CD4-positive, alpha-beta T cell treated with Interleukin-2 at 100 ng/mL for 4 hours (primary cell): ENCODE measurements around the gene DMBX1.

Experiments
- DNase-seq: peaks from one replicate; pipeline ENCODE4 v3.0.0-alpha.2; 2020; ENCODE audit warnings: low spot score

The DMBX1 gene

DNA sequence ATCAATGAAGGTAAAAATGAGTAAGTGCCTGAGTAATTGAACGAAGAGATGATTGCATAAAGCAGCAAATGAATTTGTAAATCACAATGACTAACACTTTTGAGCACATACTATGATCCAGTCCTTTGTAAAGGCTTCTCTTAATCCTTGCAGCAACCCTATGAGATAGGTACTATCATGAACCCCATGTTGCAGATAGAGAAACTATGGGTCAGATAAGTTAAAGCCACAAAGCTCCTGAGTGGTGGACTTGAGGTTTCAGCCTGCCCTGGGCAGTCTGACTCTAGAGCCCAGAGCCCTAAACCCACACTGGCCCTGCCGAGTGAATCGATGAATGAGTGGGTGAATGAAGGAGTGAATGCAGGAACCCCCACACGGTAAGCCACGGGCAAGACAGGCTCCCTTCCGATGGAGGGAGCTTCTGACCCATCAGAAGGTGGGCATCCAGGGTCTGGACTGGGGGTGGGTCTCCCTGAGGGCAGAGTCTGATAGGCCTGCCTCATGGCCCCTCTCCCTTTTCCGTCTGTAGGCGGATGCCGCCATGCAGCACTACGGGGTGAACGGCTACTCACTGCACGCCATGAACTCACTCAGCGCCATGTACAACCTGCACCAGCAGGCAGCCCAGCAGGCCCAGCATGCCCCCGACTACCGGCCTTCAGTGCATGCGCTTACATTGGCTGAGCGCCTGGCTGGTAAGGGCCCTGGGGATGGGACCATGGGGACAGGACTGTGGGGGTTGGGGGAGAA lies 17.0 kb downstream of the DMBX1 start:
- no peak for DNase-seq

DNA sequence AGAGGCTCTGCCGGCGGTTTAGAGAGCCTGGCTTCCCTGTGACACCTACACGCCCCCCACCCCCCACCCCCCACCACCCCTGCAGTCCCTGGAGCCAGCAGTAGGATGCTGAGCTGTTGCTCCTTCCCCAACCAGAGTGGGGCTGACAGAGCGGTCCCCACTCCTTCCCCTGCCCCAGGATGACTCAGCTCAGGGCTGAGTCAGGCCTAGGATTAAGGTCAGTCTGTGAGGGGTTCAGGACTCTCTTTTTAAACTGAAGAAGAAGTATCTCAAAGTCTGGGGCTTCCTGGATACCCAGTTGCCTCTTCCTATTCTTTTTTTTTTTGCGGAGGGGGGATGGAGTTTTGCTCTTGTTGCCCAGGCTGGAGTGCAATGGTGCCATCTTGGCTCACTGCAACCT lies 19.1 kb downstream of the DMBX1 start:
- no peak for DNase-seq

DNA sequence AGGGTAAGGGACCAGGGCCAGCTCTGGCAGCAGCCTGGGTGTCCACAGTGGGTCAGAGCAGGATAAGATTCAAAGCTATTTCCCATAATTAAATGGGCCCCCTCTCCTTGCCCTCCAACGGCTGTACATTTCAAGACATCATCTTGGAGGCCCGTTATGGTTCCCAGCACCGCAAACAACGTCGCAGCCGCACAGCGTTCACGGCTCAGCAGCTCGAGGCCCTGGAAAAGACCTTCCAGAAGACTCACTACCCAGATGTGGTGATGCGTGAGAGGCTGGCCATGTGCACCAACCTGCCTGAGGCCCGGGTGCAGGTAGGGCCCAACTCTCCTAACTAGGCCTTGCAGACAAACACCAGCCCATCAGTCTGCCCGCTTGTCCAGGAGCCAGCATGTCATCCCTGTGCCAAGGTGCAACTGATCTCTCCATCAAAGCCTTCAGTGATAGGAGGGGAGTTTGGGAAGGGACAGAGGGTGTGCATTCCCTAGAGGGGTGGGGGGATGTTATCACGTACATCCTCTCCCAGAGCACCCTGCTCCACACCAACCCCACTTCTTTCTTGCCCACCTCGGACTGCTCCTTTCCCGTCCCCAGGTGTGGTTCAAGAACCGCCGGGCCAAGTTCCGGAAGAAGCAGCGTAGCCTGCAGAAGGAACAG lies 20.8 kb downstream of the DMBX1 start:
- DNase-seq, result no peak

DNA sequence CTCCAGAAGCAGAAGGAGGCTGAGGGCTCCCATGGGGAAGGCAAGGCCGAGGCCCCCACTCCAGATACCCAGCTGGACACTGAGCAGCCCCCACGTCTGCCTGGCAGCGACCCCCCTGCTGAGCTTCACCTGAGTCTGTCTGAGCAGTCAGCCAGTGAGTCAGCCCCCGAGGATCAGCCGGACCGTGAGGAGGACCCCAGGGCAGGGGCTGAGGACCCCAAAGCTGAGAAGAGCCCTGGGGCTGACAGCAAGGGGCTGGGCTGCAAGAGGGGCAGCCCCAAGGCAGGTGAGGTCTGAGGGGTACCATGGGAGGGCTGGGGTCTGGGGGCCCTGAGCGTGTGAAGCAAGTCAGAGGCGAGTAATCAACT lies 21.3 kb downstream of the DMBX1 start:
- no peak for DNase-seq

DNA sequence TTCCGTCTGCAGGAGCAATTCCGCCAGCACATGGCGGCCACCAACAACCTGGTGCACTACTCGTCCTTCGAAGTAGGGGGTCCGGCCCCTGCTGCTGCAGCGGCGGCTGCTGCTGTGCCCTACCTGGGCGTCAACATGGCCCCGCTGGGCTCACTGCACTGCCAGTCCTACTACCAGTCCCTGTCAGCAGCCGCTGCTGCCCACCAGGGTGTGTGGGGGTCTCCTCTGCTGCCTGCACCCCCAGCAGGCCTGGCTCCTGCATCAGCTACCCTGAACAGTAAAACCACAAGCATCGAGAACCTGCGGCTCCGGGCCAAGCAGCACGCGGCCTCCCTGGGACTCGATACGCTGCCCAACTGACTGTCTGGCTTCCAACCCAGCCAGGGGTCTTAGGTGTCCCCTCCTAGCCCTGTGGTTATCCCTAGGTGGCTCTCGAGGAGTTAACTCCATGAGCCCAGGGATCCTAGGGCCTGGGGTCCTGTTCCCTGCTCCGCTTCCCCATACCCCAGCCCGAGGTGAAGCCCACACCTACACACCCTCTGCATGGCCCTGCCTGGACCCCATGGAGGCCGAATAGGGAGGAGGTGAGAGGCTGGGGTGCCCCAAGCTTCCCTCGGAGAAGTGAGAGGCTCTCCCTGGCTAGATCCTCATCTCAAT lies 22.6 kb downstream of the DMBX1 start:
- DNase-seq, result no peak

DNA sequence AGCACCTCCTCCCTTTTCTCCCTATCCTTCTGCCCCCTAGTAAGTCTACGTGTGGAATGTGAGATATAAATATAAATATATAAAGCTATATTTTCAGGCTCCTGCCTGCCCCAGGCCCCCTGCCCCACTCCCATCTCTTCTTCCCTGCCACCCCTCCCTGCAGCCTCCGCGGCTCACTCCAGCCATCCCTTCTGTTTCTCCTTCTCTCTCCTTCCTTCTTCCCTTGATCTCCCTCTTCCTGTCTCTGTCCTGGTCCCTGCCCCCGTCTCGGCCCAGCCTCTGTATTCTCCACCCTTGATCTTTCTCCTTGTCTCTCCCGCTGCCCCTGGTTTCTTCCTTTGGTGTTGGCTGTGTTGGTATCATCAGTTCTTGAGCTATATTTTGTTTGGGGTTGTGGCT lies 23.2 kb downstream of the DMBX1 start:
- DNase-seq, result no peak

DNA sequence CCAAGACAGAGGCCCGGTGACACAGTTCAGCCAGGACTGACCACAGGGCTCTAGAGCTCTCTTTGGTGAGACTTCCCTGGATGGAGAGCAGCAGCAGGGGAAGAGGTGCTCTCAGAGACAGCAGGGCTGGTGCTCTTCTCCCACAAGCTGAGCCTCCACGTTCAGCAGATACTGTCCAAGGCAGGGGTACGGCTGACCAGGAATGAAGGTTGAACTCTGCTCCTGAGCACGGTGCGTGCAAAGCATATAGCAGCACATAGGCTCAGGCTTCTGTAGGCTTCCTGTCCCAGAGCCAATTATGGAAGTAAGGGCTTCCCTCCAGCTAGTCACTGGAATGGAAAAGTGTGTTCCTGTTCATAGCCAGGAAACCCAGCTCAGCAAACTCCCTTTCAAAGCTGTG lies 23.9 kb downstream of the DMBX1 start:
- no peak for DNase-seq

DNA sequence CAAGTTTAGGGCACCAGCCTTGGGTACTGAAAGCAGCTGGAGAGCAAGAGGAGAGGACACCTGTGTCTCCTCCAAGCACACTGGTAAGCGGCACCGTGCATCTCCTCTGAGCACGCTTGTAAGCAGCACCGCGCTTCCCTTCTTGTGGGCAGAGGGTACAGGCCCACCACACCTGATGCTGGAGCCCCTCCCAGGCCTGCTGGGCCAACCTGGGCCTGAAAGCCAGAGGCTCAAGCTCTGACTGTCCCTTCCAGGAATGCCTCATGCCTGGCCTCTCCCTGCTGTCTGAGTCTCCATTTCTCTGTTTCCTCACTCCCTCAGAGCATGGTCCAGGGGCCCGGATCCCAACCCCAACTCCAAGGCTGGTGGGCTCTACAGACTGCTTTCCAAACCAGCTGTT lies 25.9 kb downstream of the DMBX1 start:
- DNase-seq, result no peak

DNA sequence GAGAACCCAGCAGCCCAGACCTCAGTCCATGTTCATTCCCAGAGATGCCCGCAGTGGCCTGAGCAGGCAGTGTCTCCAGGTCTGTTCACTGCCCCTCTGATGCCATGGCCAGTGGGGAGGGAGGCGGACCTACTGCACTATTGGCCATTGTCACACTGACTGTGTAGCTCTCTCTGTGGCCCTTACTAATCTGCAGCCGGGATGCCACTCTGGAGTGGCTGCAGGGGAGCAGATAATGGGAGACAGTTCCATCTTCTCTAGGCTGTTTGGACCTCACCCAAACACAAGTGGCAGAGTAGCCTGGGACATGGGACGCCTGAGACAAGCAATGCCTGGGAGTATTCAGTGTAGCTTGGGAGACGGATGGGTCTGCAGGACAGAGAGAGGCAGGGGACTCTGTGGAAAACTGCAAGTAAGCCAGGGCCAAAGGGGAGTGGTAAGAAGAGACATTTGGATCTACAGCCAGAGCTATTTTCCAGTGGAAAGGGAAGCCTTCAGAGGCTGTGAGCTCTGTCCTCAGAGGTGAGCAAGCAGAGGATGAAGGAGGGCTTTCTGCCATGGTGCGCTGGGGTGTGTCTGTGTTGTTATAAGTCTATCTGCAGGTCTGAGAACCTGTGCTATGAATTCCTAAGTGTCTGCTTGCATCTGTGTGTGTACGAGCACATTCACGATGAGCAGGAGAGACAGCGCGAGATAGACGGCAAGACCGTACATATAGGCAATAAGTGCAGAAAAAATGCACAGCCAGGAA lies 26.7 kb downstream of the DMBX1 start:
- no peak for DNase-seq

DNA sequence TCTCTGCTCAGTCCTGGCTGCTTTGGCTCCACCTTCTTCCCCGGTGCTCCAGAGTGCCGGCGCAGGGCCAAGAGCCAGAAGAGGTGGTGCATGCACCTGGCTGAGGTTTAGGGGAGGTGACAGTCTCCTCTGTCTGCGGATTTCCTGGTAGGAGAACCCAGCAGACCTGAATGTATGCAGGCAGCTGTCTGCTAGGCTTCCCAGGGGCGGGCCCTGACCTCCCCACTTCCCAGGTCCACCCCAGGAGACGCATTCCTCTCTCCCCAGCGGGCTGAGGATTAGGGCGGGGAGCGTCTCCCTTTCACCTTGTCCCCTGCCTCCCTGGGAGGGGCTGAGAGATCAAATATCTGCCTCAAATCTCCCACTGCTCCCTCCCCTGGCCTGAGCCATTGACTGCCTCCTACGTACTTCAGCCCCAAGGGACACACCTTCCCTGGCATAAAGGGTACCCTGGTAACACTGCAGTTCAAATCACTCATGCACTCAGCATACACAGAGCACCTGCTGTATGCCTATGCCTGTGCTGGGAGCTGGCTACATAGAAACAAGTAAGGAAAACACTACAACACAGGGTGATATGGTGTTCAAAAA lies 27.5 kb downstream of the DMBX1 start:
- DNase-seq, result no peak

DNA sequence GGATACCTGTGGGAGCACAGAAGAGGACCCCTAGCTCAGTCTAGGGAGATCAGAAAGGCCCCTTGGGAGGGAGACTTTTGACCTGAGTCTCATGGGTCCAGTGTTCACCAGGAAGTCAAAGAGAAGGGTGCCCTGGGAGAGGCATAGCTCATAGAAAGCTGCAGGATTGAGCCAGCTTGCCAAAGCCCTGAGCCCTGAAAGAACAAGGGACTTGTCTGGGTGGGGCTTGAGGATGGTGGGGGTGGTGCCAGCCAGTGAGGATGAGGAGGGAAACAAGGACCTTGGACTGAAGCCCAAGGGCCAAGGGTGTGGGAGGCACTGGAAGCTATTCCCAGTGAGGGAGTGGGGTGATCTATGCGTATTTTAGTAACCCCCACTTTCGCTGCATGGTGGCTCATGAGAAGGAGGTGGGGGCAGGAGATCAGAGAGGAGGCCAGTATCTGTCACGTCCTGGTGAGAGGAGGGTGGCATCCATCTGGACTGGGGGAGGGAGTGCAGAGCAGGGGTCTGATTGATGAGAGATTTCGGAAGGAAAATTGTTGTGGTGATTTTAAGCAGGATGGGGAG lies 28.4 kb downstream of the DMBX1 start:
- no peak for DNase-seq

DNA sequence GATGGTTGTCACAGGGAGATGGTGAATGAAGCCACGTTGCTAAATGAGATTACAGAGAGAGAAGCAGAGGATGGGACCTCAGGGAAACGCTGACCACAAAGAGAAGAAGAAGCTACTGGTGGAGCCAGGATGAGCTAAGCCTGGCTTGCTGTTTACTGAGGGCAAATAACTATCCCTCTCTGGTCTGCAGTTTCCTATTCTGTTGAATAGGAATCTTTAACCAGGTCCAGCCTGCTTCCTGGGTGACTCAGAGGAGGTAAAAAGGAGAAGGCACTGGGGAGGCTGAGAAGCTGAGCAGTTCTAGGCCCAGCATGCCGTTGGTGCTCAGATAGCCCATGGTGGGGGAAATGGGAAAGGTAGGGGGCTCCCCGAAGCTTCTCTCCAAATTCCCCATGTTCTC lies 29.6 kb downstream of the DMBX1 start:
- no peak for DNase-seq

DNA sequence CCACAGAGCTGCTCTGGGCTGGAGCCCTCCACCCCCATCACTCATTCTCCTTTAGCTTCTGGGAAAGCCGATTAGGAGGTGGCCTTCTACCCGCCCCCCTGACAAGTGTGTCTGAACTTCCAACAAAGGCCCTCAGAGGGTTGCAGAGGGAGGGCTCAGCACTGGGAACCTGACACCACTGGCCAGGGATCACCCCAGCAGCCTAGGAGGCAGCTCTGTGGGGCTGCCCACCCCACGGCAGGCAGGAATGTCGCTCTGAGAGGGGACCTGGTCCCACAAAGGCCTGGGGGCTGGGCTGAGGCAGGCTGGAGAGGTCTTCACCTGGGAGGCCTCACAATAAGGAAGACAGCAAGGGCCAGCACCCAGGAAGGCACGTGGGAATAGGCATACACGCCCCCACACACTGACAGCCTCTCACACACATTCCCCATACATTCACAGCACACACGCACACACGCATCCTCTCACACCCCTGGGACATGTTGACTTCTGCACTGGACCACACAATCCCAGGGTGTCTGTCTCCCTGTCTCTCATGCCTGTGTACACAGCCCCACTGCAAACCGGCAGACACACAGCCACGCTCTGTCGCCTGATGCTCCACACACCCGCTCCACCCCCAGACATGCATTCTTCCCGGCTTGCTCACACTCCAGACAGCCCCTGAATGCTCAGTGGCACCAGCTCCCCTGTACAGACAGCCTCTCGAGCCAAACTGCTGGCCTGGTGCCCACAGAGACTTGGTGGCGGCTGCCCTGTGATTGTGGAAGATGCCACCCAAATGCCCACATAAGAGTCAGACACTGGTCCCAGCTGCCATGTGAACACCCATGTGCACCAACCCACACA lies 30.7 kb downstream of the DMBX1 start:
- DNase-seq, result no peak

DNA sequence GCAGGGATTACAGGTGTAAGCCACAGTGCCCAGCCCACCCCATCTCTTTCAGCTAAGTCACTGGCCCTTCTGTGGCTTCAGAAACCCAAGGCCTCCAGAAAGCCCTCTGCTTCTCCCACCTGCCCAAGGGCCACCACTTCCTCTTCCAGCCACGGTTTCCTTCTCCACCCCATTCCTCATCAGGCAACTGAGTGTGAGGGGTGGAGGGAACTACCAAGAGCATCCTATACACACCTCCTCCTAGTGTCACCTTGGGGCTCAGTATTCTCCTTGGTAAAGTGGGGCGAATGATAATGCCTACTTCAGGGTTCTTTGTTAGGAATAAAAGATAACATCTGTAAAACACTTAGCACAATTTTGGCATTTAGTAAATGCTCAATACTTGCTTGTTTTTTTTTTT lies 31.8 kb downstream of the DMBX1 start:
- DNase-seq, result no peak

DNA sequence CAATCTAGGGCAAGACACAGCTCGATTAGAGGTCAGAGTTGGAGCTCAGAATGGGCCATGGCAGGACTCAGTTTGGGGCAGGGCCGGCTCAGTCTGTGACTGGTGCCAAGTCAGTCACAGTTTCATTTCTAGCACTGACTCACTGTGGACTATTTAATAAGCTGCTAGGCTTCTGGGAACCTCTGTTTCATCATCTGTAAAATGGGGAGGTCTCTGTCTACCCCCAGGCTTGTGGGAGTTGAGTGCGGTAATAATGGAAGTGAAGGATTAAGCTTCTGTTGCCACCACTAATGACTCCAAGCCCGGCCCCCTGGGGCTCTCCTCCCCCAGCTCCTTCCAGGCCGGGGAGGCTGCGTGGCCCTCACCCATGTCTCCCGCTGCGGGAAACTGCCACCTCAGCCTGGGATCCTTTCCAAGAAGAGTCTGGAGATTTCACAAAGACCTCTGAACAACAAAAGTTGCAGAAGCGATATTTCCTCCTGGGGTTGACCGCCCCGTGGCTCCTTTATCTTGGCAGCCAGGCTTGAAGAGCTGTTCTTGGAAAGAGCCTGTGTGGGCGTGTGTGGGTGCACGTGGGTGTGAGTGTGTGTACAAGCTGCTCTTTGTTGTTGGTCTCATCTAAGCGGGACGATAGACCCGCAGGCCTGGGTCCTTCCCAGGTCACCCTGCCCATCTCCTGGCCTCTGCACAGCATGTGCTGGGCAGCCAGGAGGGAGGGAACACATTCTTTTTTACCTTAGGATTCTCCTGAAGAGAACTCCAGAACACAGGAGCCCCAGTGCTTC lies 32.7 kb downstream of the DMBX1 start:
- no peak for DNase-seq

DNA sequence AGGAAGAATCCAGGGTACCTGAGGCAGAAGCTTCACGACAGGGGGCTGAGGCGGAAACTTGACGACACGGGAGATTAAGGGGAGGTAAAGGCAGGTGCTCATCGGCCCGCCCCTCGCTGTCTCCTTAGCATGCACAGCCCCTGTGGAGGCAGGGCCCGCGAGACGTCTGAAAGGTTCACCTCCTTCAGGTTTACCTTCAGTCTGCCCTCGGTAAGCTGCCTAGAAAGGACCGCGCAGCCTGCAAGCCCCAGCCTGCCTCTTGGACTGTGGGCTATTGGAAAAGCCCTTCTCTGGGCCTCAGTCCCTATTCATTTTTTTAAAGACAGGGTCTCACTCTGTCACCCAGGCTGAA lies 33.3 kb downstream of the DMBX1 start:
- DNase-seq, result no peak

DNA sequence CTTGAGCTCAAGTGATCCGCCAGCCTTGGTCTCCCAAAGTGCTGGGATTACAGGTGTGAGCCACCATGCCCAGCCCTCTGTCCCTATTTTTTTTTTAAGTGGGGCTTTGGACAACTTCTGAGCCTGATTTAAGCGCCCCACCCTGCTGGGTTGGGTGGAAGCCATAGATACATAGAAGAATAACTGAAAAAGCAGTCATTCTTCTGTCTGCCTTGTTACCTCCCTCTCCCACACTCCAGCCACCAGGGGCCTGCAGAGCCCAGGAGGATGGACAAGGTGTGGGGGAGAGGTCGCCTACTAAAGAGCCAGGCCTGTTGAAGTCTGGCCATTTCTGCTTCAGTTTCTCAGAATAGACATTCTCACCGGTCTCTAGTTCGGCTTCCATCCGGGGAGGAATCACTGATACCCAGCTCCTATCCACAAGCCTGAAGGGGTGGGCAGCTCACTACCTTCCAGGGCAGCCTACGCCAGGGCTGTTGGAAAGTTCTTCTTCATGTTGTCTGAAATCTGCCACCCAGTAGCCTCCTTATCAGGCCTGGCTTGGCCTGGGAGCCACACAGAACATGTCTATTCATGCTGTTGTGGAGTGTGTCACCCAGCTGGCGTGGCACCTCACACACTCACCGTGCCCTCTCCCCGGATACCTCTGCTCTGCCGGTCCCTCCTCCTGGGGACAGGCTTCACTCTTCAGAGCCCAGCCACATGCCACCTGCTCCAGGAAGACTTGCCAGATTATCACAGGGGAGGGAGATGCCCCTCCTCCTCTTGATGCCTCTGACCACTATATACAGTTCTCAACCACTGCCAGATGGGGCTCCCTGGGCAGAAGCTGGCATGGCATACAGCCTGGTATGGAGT lies 34.1 kb downstream of the DMBX1 start:
- DNase-seq, result no peak

DNA sequence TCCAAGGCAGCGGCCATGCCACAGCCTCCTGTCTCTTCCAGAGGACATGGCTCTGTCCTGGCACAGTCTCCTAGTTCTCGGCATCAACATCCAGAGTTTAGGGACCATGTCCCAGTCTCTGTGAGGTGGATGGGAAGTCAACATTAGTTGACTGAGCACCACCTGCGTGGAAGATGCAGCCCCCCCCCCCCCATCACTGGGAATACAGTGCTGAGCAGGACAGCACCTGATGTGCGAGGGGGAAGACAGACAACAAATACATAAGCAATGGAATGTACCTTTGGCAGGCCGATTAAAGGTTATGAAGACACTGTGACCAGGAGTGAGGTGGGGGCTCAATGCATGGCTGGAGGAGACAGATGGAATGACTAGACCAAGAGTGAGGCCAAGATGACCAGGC lies 35.2 kb downstream of the DMBX1 start:
- DNase-seq, result no peak

DNA sequence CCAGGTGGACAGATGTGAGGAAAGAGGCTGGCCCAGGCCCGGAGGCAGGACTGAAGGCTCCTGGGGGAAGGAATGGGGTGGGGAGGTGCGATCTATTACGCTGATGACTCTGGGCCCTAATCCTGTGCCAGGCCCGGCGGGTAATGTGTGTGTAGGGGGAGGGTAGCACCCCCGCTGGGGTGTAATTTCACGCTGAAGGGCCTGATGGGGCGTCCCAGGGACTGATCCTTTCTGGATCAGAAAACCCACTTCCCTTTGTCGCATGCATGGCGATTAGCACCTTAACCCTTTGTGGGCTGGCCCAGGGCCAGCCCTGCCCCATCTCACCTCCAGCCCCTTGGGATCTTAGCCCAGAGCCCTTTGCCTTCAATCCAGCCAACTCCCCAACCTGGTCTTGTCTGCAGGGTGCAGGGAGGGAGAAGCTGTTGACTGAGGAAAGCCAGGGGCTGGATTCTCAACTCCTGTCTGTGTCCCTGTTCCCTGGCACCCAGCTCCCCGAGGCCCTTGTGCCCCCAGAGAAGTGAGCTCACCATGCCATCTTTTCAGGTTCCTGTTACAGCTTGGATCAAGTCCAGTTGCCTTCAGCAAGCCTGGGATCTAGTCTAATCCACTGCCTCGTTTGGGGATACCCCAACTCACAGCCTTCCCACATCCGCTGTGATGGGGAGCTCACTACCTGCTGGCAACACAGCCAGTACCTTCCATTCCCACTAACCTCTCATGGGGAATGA lies 35.8 kb downstream of the DMBX1 start:
- no peak for DNase-seq
